VCaP (cell line): ENCODE data around the gene SLC24A5.

Experiments
- H3K27ac ChIP-seq: fragments of 450-650 bp; 2 replicates; pipeline ENCODE4 v1.5.1; 2017
- CTCF ChIP-seq: fragments of 450-650 bp; conservative IDR thresholded peaks from 2 replicates; pipeline ENCODE4 v1.5.1; 2017; ENCODE audit warnings: mild to moderate bottlenecking, moderate library complexity

The SLC24A5 gene

GRCh38 chr15:48175126-48175525 lies 54.3 kb downstream of the SLC24A5 start:
- H3K27ac ChIP-seq: no peak overlapping the region
- no peak for TF ChIP-seq CTCF

GRCh38 chr15:48176112-48176511 lies 55.3 kb downstream of the SLC24A5 start:
- H3K27ac ChIP-seq: no peak overlapping the region

GRCh38 chr15:48176957-48177356 lies 56.2 kb downstream of the SLC24A5 start:
- peak overlapping the region; percentile 93 for H3K27ac ChIP-seq
- no peak for TF ChIP-seq CTCF

More at GRCh38 chr15:48176112-48176511, 55.3 kb downstream of the SLC24A5 start:
- TF ChIP-seq CTCF: no peak

- peak overlapping the region; percentile 93 for H3K27ac ChIP-seq
Observed at GRCh38 chr15:48177383-48177765, 56.6 kb downstream of the SLC24A5 start.

GRCh38 chr15:48177766-48178647 lies 57.2 kb downstream of the SLC24A5 start, which contains the start of gene MYEF2:
TSS of gene MYEF2 (minus strand) at chr15:48178295. CDS start at chr15:48178237, 58 bp downstream.
- peak within 1 kb of the TSS; percentile 93 for H3K27ac ChIP-seq
- peak; percentile 16; the same call in 1 of the 2 replicates for TF ChIP-seq CTCF

More at GRCh38 chr15:48177383-48177765, 56.6 kb downstream of the SLC24A5 start:
- TF ChIP-seq CTCF: no peak

GRCh38 chr15:48178648-48178931 lies 57.8 kb downstream of the SLC24A5 start:
- H3K27ac ChIP-seq: peak overlapping the region; percentile 93
- no peak for TF ChIP-seq CTCF

- H3K27ac ChIP-seq: no peak overlapping the region
- no peak for TF ChIP-seq CTCF
Observed at GRCh38 chr15:48182749-48183148, 62.0 kb downstream of the SLC24A5 start.
